SU-DHL-6 (cell line): ENCODE data around the gene SAP30L.
A peak's percentile ranks its signal among the peaks of the same experiment; 100 is the strongest.

Experiments
- H2AFZ ChIP-seq: fragments of 200-600 bp; sonication (generic); 2 replicates; pipeline ENCODE4 v1.6.1; 2014; ENCODE audit warnings: low read depth, mild to moderate bottlenecking, moderate library complexity, mixed read lengths, antibody characterized with exemption, low read length; ENCODE audit not compliant: severe bottlenecking
- H3F3A ChIP-seq: fragments of 200-600 bp; shearing (Covaris generic); 2 replicates; pipeline ENCODE4 v1.6.0; 2016; ENCODE audit warnings: antibody characterized with exemption, mild to moderate bottlenecking; ENCODE audit not compliant: insufficient read depth
- H3K27ac ChIP-seq: fragments of 200-600 bp; sonication (generic); 2 replicates; pipeline ENCODE4 v1.5.1; 2016; ENCODE audit warnings: low read depth, mild to moderate bottlenecking, low read length, moderate library complexity, mixed read lengths
- H3K27me3 ChIP-seq: fragments of 200-600 bp; sonication (generic), shearing (Covaris generic); 2 replicates; pipeline ENCODE4 v1.6.0; 2014; ENCODE audit warnings: mild to moderate bottlenecking, low read length
- H3K36me3 ChIP-seq: fragments of 200-600 bp; sonication (generic); 2 replicates; pipeline ENCODE4 v1.6.1; 2014; ENCODE audit warnings: mild to moderate bottlenecking, low read length, mixed read lengths
- H3K4me2 ChIP-seq: fragments of 300-600, 200-600 bp; shearing (Covaris generic), sonication (generic); 2 replicates; pipeline ENCODE4 v1.6.0; 2014; ENCODE audit warnings: low read length, low read depth, mild to moderate bottlenecking; ENCODE audit not compliant: poor library complexity, severe bottlenecking
- H3K4me3 ChIP-seq: fragments of 200-600 bp; sonication (generic); 2 replicates; pipeline ENCODE4 v1.5.1; 2014; ENCODE audit warnings: antibody characterized with exemption, low read length, mild to moderate bottlenecking, mixed read lengths; ENCODE audit not compliant: insufficient read depth, poor library complexity, severe bottlenecking
- H3K79me2 ChIP-seq: fragments of 200-600 bp; sonication (generic); 2 replicates; pipeline ENCODE4 v1.6.1; 2014; ENCODE audit warnings: mild to moderate bottlenecking, low read length, moderate library complexity; ENCODE audit not compliant: insufficient read depth
- H3K9ac ChIP-seq: fragments of 200-600 bp; sonication (generic); 2 replicates; pipeline ENCODE4 v1.7.0; 2014; ENCODE audit warnings: mild to moderate bottlenecking, low read length
- H3K9me2 ChIP-seq: fragments of 200-600 bp; sonication (generic); replicated peaks from 2 replicates; pipeline ENCODE4 v1.6.1; 2014; ENCODE audit warnings: low read length; ENCODE audit not compliant: insufficient read depth
- H3K9me3 ChIP-seq: fragments of 200-600 bp; sonication (generic); 2 replicates; pipeline ENCODE4 v1.6.1; 2014; ENCODE audit warnings: low read length, mixed read lengths; ENCODE audit not compliant: insufficient read depth
- H4K20me1 ChIP-seq: fragments of 200-600 bp; sonication (generic); 2 replicates; pipeline ENCODE4 v1.6.1; 2014; ENCODE audit warnings: low read depth, mild to moderate bottlenecking, antibody characterized with exemption, low read length, moderate library complexity, mixed read lengths
- CTCF ChIP-seq: fragments of 200-600 bp; sonication (generic); IDR thresholded peaks from one replicate; pipeline ENCODE4 v1.5.1; 2017; ENCODE audit warnings: antibody characterized with exemption, mild to moderate bottlenecking, low read length, moderate library complexity; ENCODE audit not compliant: insufficient read depth, poor library complexity, severe bottlenecking
- EZH2phosphoT487 ChIP-seq: fragments of 200-600 bp; sonication (generic), shearing (Covaris generic); conservative IDR thresholded peaks from 2 replicates; pipeline ENCODE4 v1.6.1; 2018; ENCODE audit warnings: mild to moderate bottlenecking, antibody characterized with exemption, low read length, moderate library complexity, mixed read lengths

The SAP30L gene

GRCh38 chr5:154446195-154447088 lies 645 bp downstream of the SAP30L start:
- Histone ChIP-seq H3K9me3 (no peaks in the 10 kb centered on the region), H3K9me2 (no peaks in the 10 kb centered on the region), H3K4me2 (peak overlapping the region; percentile 71), H3K27me3 (no peaks in the 10 kb centered on the region), H3K36me3 (no peaks in the 10 kb centered on the region), H3K9ac (peak overlapping the region; percentile 67), H3K79me2 (peaks cover 3% of the 10 kb centered on the region; the same call in 1 of the 2 replicates), H3K4me3 (peak overlapping the region; percentile 91), H3K27ac (no peak overlapping the region), H2AFZ (peak overlapping the region; percentile 93), H4K20me1 (peaks cover 6% of the 10 kb centered on the region; the same call in 1 of the 2 replicates), H3F3A (0 out of 2 replicates have a peak, but pooled peaks cover 3% of the 10 kb centered on the region)
- TF ChIP-seq CTCF (no peak), EZH2phosphoT487 (no peak)

GRCh38 chr5:154447089-154447725 lies 1.4 kb downstream of the SAP30L start:
- Histone ChIP-seq H3K79me2 (peaks cover 3% of the 10 kb centered on the region; the same call in 1 of the 2 replicates), H3K9me2 (no peaks in the 10 kb centered on the region), H2AFZ (no peak overlapping the region), H3K9ac (peak overlapping the region; percentile 67), H3K9me3 (no peaks in the 10 kb centered on the region), H3K27me3 (no peaks in the 10 kb centered on the region), H3K4me2 (peak overlapping the region; percentile 71), H3K4me3 (peak overlapping the region; percentile 91), H3K36me3 (no peaks in the 10 kb centered on the region), H3F3A (0 out of 2 replicates have a peak, but pooled peaks cover 3% of the 10 kb centered on the region), H3K27ac (no peak overlapping the region), H4K20me1 (peaks cover 6% of the 10 kb centered on the region; the same call in 1 of the 2 replicates)
- TF ChIP-seq CTCF, result no peak
- TF ChIP-seq EZH2phosphoT487, result no peak

GRCh38 chr5:154449786-154450185 lies 4.0 kb downstream of the SAP30L start:
- TF ChIP-seq CTCF, result no peak
- TF ChIP-seq EZH2phosphoT487, result no peak
- Histone ChIP-seq H3K4me2 (no peak overlapping the region), H3F3A (0 out of 2 replicates have a peak, but pooled peaks cover 3% of the 10 kb centered on the region), H3K9me2 (no peaks in the 10 kb centered on the region), H3K4me3 (no peak overlapping the region), H3K27ac (no peak overlapping the region), H2AFZ (no peak overlapping the region), H3K9me3 (no peaks in the 10 kb centered on the region), H3K36me3 (no peaks in the 10 kb centered on the region), H3K9ac (no peak overlapping the region), H3K27me3 (no peaks in the 10 kb centered on the region), H3K79me2 (peaks cover 3% of the 10 kb centered on the region; the same call in 1 of the 2 replicates), H4K20me1 (peaks cover 6% of the 10 kb centered on the region; the same call in 1 of the 2 replicates)
